HepG2 (cell line): Measurements from ENCODE around the gene PPP1R1A. TPM values are rescaled to one million over a fixed set of nuclear protein-coding genes. Genes with fewer than 3 reads are reported as not detected.

Source experiments
- ATAC-seq: fragments of 200-7000 bp; cut with Tn5 transposase; 3 replicates; pipeline ENCODE4 v1.9.1; 2020; ENCODE audit warnings: mild to moderate bottlenecking, moderate library complexity
- BruUV-seq: library from RNA; stranded (reverse); fragments of 400-500 nt; replicated peaks from 2 replicates; lab custom pipeline; 2021; lab: Mats Ljungman, UMichigan
- CTCF ChIA-PET: fragments of 300-600 bp; formaldehyde crosslinking; extraction: SDS; loops from one replicate; lab custom pipeline; 2021; ENCODE audit warnings: low total read pairs, inconsistent platforms, low intra/inter-chr PET ratio; lab: Yijun Ruan, JAX
- POLR2A ChIA-PET: fragments of 350-600 bp; sonication (Branson Sonifier 250); formaldehyde crosslinking; loops from one replicate; lab custom pipeline; 2020; ENCODE audit warnings: antibody characterized with exemption, inconsistent platforms; lab: Yijun Ruan, JAX
- DNase-seq: peaks from one replicate; pipeline ENCODE4 v3.0.0-alpha.2; 2015; ENCODE audit warnings: low spot score
- FAIRE-seq: peaks from 3 replicates; lab custom pipeline; 2011; peaks lifted over from hg19 to GRCh38; lab: Jason Lieb, UNC
- H2AFZ ChIP-seq: one replicate; pipeline ENCODE4 v1.6.1; 2011; ENCODE audit warnings: low read length, inconsistent platforms
- H3K27ac ChIP-seq: fragments of 300-600 bp; 3 replicates; pipeline ENCODE4 v1.8.0; 2011; ENCODE audit warnings: mixed run types, mild to moderate bottlenecking, mixed read lengths, low read length, inconsistent platforms; ENCODE audit not compliant: insufficient read depth; ENCODE audit errors: extremely low read length
- H3K27me3 ChIP-seq, 2 experiments: fragments of 200-600 bp in 1 of 2; 2 replicates in 1 of 2; 3 replicates in 1 of 2; pipeline versions ENCODE4 v1.6.0 to v1.8.0; 2011; ENCODE audit warnings: low read length in 2 of 2, mild to moderate bottlenecking in 2 of 2, moderate library complexity in 2 of 2, inconsistent platforms in 1 of 2; ENCODE audit not compliant: insufficient read depth in 2 of 2, control insufficient read depth in 1 of 2
- H3K36me3 ChIP-seq, 2 experiments: fragments of 200-600 bp in 1 of 2; replicated peaks in 1 of 2; 2 replicates in 1 of 2; 3 replicates in 1 of 2; pipeline versions ENCODE4 v1.5.1 to v1.8.0; 2011; ENCODE audit warnings: low read length in 2 of 2, inconsistent platforms in 1 of 2; ENCODE audit not compliant: insufficient read depth in 2 of 2, control insufficient read depth in 1 of 2
- H3K4me1 ChIP-seq: 2 replicates; pipeline ENCODE4 v1.5.1; 2012; ENCODE audit warnings: low read length, inconsistent platforms; ENCODE audit not compliant: insufficient read depth
- H3K4me2 ChIP-seq: 2 replicates; pipeline ENCODE4 v1.6.0; 2011; ENCODE audit warnings: low read depth, low read length, inconsistent platforms
- H3K4me3 ChIP-seq, 3 experiments: fragments of 200-600 bp in 1 of 3; sonication (generic), shearing (Covaris generic) in 1 of 3; replicated peaks in 1 of 3; 2 replicates each; pipeline ENCODE4 v1.5.1; 2011 to 2016; ENCODE audit warnings: low read length in 3 of 3, inconsistent platforms in 2 of 3, low read depth in 2 of 3, mild to moderate bottlenecking in 2 of 3, control low read depth in 1 of 3, mixed read lengths in 1 of 3; ENCODE audit not compliant: insufficient read depth in 1 of 3
- H3K79me2 ChIP-seq: one replicate; pipeline ENCODE4 v1.6.1; 2011; ENCODE audit warnings: low read length, inconsistent platforms; ENCODE audit not compliant: insufficient read depth
- H3K9ac ChIP-seq: 2 replicates; pipeline ENCODE4 v1.6.0; 2011; ENCODE audit warnings: mild to moderate bottlenecking, low read depth, low read length, inconsistent platforms; ENCODE audit not compliant: insufficient read depth
- H3K9me3 ChIP-seq: 2 replicates; pipeline ENCODE4 v1.5.1; 2012; ENCODE audit warnings: mild to moderate bottlenecking, low read length
- H4K20me1 ChIP-seq: 2 replicates; pipeline ENCODE4 v1.6.0; 2011; ENCODE audit warnings: inconsistent platforms, mild to moderate bottlenecking, low read length, moderate library complexity; ENCODE audit not compliant: insufficient read depth
- CREM ChIP-seq, 2 experiments: sonication (generic) in 1 of 2; formaldehyde crosslinking in 1 of 2; IDR thresholded peaks; 2 replicates each; pipeline versions ENCODE4 v1.4.0 to v1.6.1; 2016 to 2020; ENCODE audit warnings: antibody characterized with exemption in 1 of 2, mild to moderate bottlenecking in 1 of 2, missing genetic modification reagents in 1 of 2
- MAFF ChIP-seq: IDR thresholded peaks from 2 replicates; pipeline ENCODE4 v1.6.1; 2011; ENCODE audit warnings: low read depth, low read length, improper control_type of control experiment
- MIER2 ChIP-seq: IDR thresholded peaks from 2 replicates; pipeline ENCODE4 v1.6.1; 2016; ENCODE audit warnings: missing biosample characterization, missing genetic modification reagents
- NFIB ChIP-seq: sonication (generic); formaldehyde crosslinking; IDR thresholded peaks from 2 replicates; pipeline ENCODE4 v1.9.0; 2021; ENCODE audit warnings: missing genetic modification reagents, mild to moderate bottlenecking, borderline replicate concordance
- RNF2 ChIP-seq: fragments of 450-650 bp; conservative IDR thresholded peaks from 2 replicates; pipeline ENCODE4 v1.6.1; 2016; ENCODE audit warnings: low read depth
- SAFB2 ChIP-seq: sonication (generic); formaldehyde crosslinking; IDR thresholded peaks from 2 replicates; pipeline ENCODE4 v1.5.1; 2020; ENCODE audit warnings: missing genetic modification reagents, low read depth, mild to moderate bottlenecking, borderline replicate concordance
- SATB2 ChIP-seq: sonication (generic); formaldehyde crosslinking; IDR thresholded peaks from 2 replicates; pipeline ENCODE4 v1.5.0; 2020; ENCODE audit warnings: missing genetic modification reagents
- SKIL ChIP-seq: sonication (generic); formaldehyde crosslinking; IDR thresholded peaks from 2 replicates; pipeline ENCODE4 v1.8.0; 2022; ENCODE audit warnings: missing genetic modification reagents, mild to moderate bottlenecking, moderate library complexity, borderline replicate concordance
- SMARCC2 ChIP-seq: fragments of 450-650 bp; IDR thresholded peaks from 2 replicates; pipeline ENCODE4 v1.6.1; 2017; ENCODE audit warnings: antibody characterized with exemption, mild to moderate bottlenecking
- SRY ChIP-seq: sonication (generic); formaldehyde crosslinking; IDR thresholded peaks from 2 replicates; pipeline ENCODE4 v1.8.0; 2022; ENCODE audit warnings: mild to moderate bottlenecking, missing genetic modification reagents
- TOPORS ChIP-seq: sonication (generic); formaldehyde crosslinking; IDR thresholded peaks from 2 replicates; pipeline ENCODE4 v1.8.0; 2023; ENCODE audit warnings: mild to moderate bottlenecking, missing genetic modification reagents
- U2AF1 ChIP-seq: fragments of 200-400 bp; formaldehyde crosslinking; optimal IDR thresholded peaks from 2 replicates; pipeline ENCODE3; 2017; ENCODE audit warnings: mild to moderate bottlenecking, low read depth, low read length
- ZBTB44 ChIP-seq: sonication (generic); formaldehyde crosslinking; IDR thresholded peaks from 2 replicates; pipeline ENCODE4 v1.4.0; 2020; ENCODE audit warnings: missing genetic modification reagents
- ZNF10 ChIP-seq: sonication (generic); formaldehyde crosslinking; IDR thresholded peaks from 2 replicates; pipeline ENCODE4 v1.4.0; 2020; ENCODE audit warnings: mild to moderate bottlenecking, low read depth, missing genetic modification reagents, borderline replicate concordance
- ZNF350 ChIP-seq: sonication (generic); formaldehyde crosslinking; IDR thresholded peaks from 2 replicates; pipeline ENCODE4 v1.4.0; 2020; ENCODE audit warnings: mild to moderate bottlenecking, low read depth, missing genetic modification reagents, borderline replicate concordance
- ZNF574 ChIP-seq: sonication (generic); formaldehyde crosslinking; IDR thresholded peaks from 2 replicates; pipeline ENCODE4 v1.4.0; 2020; ENCODE audit warnings: missing genetic modification reagents
- WGBS: methylation state at CpG from one replicate; pipeline ENCODE4 v1.1.6; 2017; ENCODE audit warnings: low lambda C conversion rate; 5-methylcytosine and 5-hydroxymethylcytosine counted together
- in situ Hi-C: cut with HindIII; loops from 2 replicates; pipeline ENCODE4 v1.10.0; 2017; ENCODE audit warnings: low pct_unique_long_range_greater_than_20kb; ENCODE audit not compliant: extremely low pct_ligation_motif_present
- intact Hi-C: fragments of 100-400 bp; cut with micrococcal nuclease; formaldehyde crosslinking; loops from one replicate; pipeline ENCODE4 v1.10.0; 2022; ENCODE audit not compliant: unreplicated experiment
- polyA plus RNA-seq, 8 experiments: library from polyadenylated mRNA; depleted of rRNA in 3 of 8; stranded (reverse) in 7 of 8; unstranded in 1 of 8; fragments of >200 nt; fragmentation: Illumina TruSeq in 4 of 8; extraction: Trizol in 4 of 8; gene quantifications; 2 replicates each; pipeline versions ENCODE4 v1.2.1 to v1.2.3, GENCODE V29; 2011 to 2016; ENCODE audit warnings: low read depth in 4 of 8, missing spikeins in 1 of 8, mixed read lengths in 1 of 8; ENCODE audit not compliant: insufficient read depth in 1 of 8
- total RNA-seq, 5 experiments: library from RNA; depleted of rRNA; stranded (reverse); fragments of >200 nt; fragmentation: Illumina TruSeq; extraction: Trizol; gene quantifications; 2 replicates each; pipeline ENCODE4 v1.2.3, GENCODE V29; 2016; ENCODE audit warnings: low read depth in 1 of 5

PPP1R1A gene
- total and polyA plus RNA-seq, 2 of the 13 experiments (the other 11 are each of a cell fraction or from before 2014, with no cell fraction given), result 0.20 TPM; not detected in 1

GRCh38 chr12:54579696-54580333, 8.6 kb downstream of the PPP1R1A start (continued):
- 0 out of 2 replicates have a peak, but pooled peaks have one; percentile 23 for TF ChIP-seq RNF2

GRCh38 chr12:54579258-54579657, 9.2 kb downstream of the PPP1R1A start:
- intact Hi-C loops, result loop anchor here (2.0 kb wide), 1 partner anchor 18 kb away; no protein-coding TSS in a partner anchor
- Histone ChIP-seq H3K4me3 (no peak overlapping the region), H3K36me3 (no peaks in the 10 kb centered on the region), H4K20me1 (0 out of 2 replicates have a peak, but pooled peaks cover 2% of the 10 kb centered on the region), H3K9me3 (no peaks in the 10 kb centered on the region), H3K27ac (no peak overlapping the region), H2AFZ (no peak overlapping the region), H3K4me1 (no peaks in the 10 kb centered on the region), H3K4me2 (no peak overlapping the region), H3K27me3 (peaks cover 0 to 56% of the 10 kb centered on the region in 2 experiments; a peak in 3 of 5 replicates), H3K79me2 (no peaks in the 10 kb centered on the region), H3K9ac (no peak overlapping the region)
- FAIRE-seq (no peak), DNase-seq (no peak), ATAC-seq (no peak)
- POLR2A ChIA-PET, result no interaction called here
- in situ Hi-C loops, result no loop called here
- 18% methylated on average over 4 of the region's 4 CpGs for WGBS
- CTCF ChIA-PET, result interaction anchor here (1.3 to 1.5 kb wide), 2 partner anchors 17 to 24 kb away, joined by 3 to 8 read pairs; no protein-coding TSS in a partner anchor
- BruUV-seq, result no TSS peak
- TF ChIP-seq MAFF (no peak), SRY (CRISPR knock-in tag) (no peak), CREM (IDR thresholded peaks at IDR 0.05) (no peak), CREM (CRISPR knock-in tag; IDR thresholded peaks at IDR 0.05) (no peak), MIER2 (CRISPR knock-in tag) (no peak), SMARCC2 (no peak), NFIB (CRISPR knock-in tag) (no peak), ZNF10 (CRISPR knock-in tag) (no peak), U2AF1 (no peak), ZNF574 (CRISPR knock-in tag) (no peak), ZNF350 (no peak), SAFB2 (CRISPR knock-in tag) (no peak), ZBTB44 (CRISPR knock-in tag) (no peak), TOPORS (CRISPR knock-in tag) (no peak), SATB2 (CRISPR knock-in tag) (no peak), SKIL (no peak)
